Mesodermal cell (in vitro differentiated cells): ENCODE data around the gene PAK4.

Experiments
- H3K27ac ChIP-seq: 2 replicates; pipeline ENCODE4 v1.7.0; 2013; ENCODE audit warnings: mild to moderate bottlenecking, low read depth, low read length, moderate library complexity; ENCODE audit not compliant: severe bottlenecking
- H3K36me3 ChIP-seq: 2 replicates; pipeline ENCODE4 v1.7.1; 2013; ENCODE audit warnings: mild to moderate bottlenecking, low read length, moderate library complexity; ENCODE audit not compliant: control insufficient read depth, insufficient read depth
- H3K4me1 ChIP-seq: one replicate; pipeline ENCODE4 v1.7.1; 2013; ENCODE audit warnings: mild to moderate bottlenecking, low read length; ENCODE audit not compliant: insufficient read depth, control insufficient read depth, poor library complexity, severe bottlenecking
- H3K4me3 ChIP-seq: 2 replicates; pipeline ENCODE4 v1.7.0; 2013; ENCODE audit warnings: low read length, control low read depth, mild to moderate bottlenecking; ENCODE audit not compliant: insufficient read depth, poor library complexity, severe bottlenecking; ENCODE audit errors: extremely low read depth
- H3K9me3 ChIP-seq: 2 replicates; pipeline ENCODE4 v1.7.1; 2013; ENCODE audit warnings: mild to moderate bottlenecking, low read length, moderate library complexity; ENCODE audit not compliant: control insufficient read depth
- WGBS, 2 experiments: methylation state at CpG; one replicate each; pipeline ENCODE4 v1.1.5; 2013; ENCODE audit warnings: missing lambda C conversion rate in 2 of 2; ENCODE audit not compliant: insufficient coverage in 2 of 2; 5-methylcytosine and 5-hydroxymethylcytosine counted together

The PAK4 gene

GRCh38 chr19:39200066-39200802, 74.6 kb downstream of the PAK4 start:
- H3K9me3 ChIP-seq, result no peaks in the 10 kb centered on the region
- H3K4me3 ChIP-seq, result no peak overlapping the region
- no peak overlapping the region for H3K27ac ChIP-seq
- H3K4me1 ChIP-seq, result no peaks in the 10 kb centered on the region
- no peaks in the 10 kb centered on the region for H3K36me3 ChIP-seq
- WGBS, 2 experiments, result 89 to 91% methylated on average over 26 to 32 of the region's 32 CpGs

DNA sequence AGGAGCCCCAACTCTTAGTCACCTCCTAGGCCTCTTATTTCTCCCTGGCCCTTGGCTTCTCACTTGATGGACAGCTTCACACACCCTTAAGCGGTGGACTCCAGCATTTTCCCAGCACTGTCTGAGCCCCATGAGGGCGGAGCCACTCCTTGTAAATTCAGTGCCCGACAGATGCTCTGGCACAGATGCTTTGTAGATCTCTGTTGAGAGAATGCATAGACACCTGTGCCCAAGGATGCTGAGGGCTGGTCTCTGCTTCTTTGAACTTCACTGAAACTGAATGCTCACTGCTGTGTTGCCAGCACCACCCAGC, 75.2 kb downstream of the PAK4 start:
- Histone ChIP-seq H3K27ac (no peak overlapping the region), H3K4me1 (no peaks in the 10 kb centered on the region), H3K36me3 (no peaks in the 10 kb centered on the region), H3K4me3 (no peak overlapping the region), H3K9me3 (no peaks in the 10 kb centered on the region)
- 79 to 85% methylated on average over 3 of the region's 3 CpGs for WGBS, 2 experiments

DNA sequence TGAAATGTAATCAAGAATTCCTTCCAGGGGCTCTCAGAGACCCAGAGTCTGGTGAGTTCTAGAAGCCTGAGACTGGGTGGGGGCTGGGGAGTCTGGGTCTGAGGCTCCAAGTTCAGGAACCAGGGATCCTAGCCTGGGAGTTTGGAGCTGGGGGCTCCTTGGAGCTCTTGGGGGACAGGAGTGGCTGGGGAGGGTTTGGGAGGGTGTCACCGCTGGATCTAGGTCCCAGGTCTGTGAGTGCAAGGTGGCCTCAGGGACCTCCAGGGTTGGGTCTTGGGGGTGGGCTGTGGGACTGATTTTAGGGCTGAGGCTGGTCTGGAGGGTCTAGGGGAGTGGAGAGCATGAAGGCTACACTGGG, 77.4 kb downstream of the PAK4 start:
- H3K27ac ChIP-seq, result no peak overlapping the region
- H3K36me3 ChIP-seq, result no peaks in the 10 kb centered on the region
- H3K4me1 ChIP-seq, result no peaks in the 10 kb centered on the region
- H3K9me3 ChIP-seq, result no peaks in the 10 kb centered on the region
- no peak overlapping the region for H3K4me3 ChIP-seq
- WGBS, 2 experiments, result 89 to 100% methylated on average over 1 of the region's 1 CpG

GRCh38 chr19:39203372-39204341, 78.1 kb downstream of the PAK4 start, which contains the start of gene SYCN:
TSS of gene SYCN (minus strand) at chr19:39204263. CDS start at chr19:39204254, 9 bp downstream.
- Histone ChIP-seq H3K4me3 (no peak within 1 kb of the TSS), H3K27ac (no peak within 1 kb of the TSS), H3K36me3 (no peaks in the 10 kb centered on the region), H3K9me3 (no peaks in the 10 kb centered on the region), H3K4me1 (no peaks in the 10 kb centered on the region)
- WGBS, 2 experiments, result 50 to 52% methylated on average over 44 to 54 of the region's 57 CpGs

DNA sequence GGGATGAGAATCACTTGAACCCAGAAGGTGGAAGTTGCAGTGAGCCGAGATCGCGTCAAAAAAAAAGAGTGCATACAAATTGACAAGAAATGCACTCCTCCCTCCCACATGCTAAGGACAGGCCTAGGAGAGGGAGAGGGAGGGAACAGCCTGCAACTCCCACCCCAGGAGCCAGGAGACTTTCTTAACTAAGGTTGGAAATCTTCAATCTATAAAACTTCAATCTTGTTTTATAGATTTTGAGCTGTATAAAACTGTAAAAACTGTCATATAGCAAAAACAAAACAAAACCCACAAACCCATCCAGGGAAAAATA, 79.8 kb downstream of the PAK4 start:
- Histone ChIP-seq H3K4me3 (no peak overlapping the region), H3K4me1 (no peaks in the 10 kb centered on the region), H3K9me3 (no peaks in the 10 kb centered on the region), H3K36me3 (no peaks in the 10 kb centered on the region), H3K27ac (no peak overlapping the region)
- no CpG with 5 or more reads among the region's 3 CpGs for WGBS, 2 experiments

- no peak overlapping the region for H3K27ac ChIP-seq
- no peak overlapping the region for H3K4me3 ChIP-seq
- 95 to 100% methylated on average over 4 to 6 of the region's 6 CpGs for WGBS, 2 experiments
- no peaks in the 10 kb centered on the region for H3K9me3 ChIP-seq
- no peaks in the 10 kb centered on the region for H3K4me1 ChIP-seq
- no peaks in the 10 kb centered on the region for H3K36me3 ChIP-seq
Observed at GRCh38 chr19:39206122-39206521, 80.5 kb downstream of the PAK4 start.

- 69 to 83% methylated on average over 3 of the region's 6 CpGs for WGBS, 2 experiments
- Histone ChIP-seq H3K27ac (no peak overlapping the region), H3K4me3 (no peak overlapping the region), H3K4me1 (no peaks in the 10 kb centered on the region), H3K9me3 (no peaks in the 10 kb centered on the region), H3K36me3 (no peaks in the 10 kb centered on the region)
Observed at GRCh38 chr19:39207293-39207836, 81.8 kb downstream of the PAK4 start.

DNA sequence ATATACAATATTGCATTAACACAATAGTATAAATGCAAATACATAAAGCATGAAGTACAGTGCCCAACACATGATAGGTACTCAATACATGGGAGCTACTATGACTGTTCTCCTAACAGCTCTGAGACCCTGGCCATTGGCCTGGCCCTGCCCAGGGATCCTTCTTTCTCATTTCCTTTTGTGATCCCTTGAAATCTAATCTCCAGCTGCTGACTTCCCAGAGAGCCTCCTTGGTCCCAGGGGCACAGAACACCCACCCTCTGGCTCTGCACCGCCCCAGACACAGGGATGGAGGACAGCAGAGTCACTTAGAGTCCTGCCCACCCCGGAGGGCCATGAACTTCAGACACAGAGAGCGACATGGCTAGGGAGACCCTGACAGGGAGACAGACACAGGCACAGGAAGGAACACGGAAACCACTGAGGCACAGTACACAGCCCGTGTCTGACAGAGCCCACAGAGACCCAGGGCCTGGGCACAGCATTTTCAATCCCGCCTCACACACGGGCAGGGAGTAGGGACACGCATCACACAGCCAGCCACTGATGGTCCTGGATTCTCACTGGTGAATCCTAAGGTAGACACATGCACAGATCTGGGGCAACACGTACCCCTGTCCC, 82.7 kb downstream of the PAK4 start:
- Histone ChIP-seq H3K4me3 (no peak overlapping the region), H3K9me3 (no peaks in the 10 kb centered on the region), H3K4me1 (no peaks in the 10 kb centered on the region), H3K36me3 (no peaks in the 10 kb centered on the region), H3K27ac (no peak overlapping the region)
- WGBS, 2 experiments, result 79 to 84% methylated on average over 8 to 9 of the region's 9 CpGs

DNA sequence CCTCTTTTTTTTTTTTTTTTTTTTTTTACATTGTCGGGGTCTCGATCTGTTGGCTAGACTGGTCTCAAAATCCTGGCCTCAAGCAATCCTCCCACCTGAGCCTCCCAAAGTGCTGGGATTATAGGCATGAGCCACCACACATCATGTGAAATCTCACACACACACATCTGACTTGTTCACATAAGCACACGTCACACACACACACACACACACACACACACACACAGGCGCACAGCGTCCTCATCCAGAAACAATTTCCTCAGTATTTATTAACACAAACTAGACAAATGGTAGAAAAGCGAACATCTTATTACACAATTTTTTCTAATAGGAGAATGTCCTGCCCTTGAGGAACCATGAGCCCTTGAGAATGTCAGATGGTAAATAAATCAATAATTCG, 83.6 kb downstream of the PAK4 start:
- Histone ChIP-seq H3K36me3 (no peaks in the 10 kb centered on the region), H3K4me3 (no peak overlapping the region), H3K9me3 (no peaks in the 10 kb centered on the region), H3K4me1 (no peaks in the 10 kb centered on the region), H3K27ac (no peak overlapping the region)
- 83 to 94% methylated on average over 1 to 2 of the region's 7 CpGs for WGBS, 2 experiments

DNA sequence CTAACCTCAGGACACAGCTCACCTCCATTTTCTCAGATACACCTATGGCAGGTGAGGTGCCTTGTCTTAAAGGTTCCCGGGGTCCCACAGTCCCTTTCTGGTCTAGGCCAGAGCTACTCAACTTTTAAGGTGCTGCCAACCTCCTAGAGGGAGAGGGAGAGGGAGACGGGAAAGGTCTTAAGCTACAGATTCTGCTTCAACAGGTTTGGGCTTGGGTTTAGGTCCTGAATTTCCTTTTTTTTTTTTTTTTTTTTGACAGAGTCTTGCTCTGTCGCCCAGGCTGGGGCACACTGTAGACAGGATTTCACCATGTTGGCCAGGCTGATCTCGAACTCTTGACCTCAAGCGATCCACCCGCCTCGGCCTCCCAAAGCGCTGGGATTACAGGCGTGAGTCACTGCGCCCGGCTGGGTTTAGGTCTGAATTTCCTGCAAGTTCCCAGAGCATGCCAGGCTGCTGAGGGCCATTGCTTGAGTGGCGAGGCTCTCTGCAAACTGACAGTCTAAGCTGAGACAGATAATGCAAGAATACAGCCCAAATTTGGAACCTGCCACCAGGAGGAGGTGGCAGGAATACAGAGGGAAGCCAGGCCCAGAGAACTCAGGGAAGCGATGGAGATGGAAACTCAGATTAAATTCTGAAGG, 86.3 kb downstream of the PAK4 start:
- H3K9me3 ChIP-seq, result no peaks in the 10 kb centered on the region
- H3K4me1 ChIP-seq, result no peaks in the 10 kb centered on the region
- no peak overlapping the region for H3K4me3 ChIP-seq
- no peaks in the 10 kb centered on the region for H3K36me3 ChIP-seq
- 82% methylated on average over 11 of the region's 13 CpGs for WGBS, 2 experiments
- H3K27ac ChIP-seq, result no peak overlapping the region
